HG02610 (cell line): ENCODE results near the gene VPS37B.
"Not testable (repeated sequence)": the region's sequence is repeated elsewhere in the genome, so short reads cannot be mapped to it uniquely, and the experiment has no call there.

ENCODE experiments used
- ATAC-seq: cut with Tn5 transposase; IDR thresholded peaks from one replicate; pipeline ENCODE4 v1.9.1; 2021; ENCODE audit warnings: mild to moderate bottlenecking, moderate library complexity; ENCODE audit not compliant: unreplicated experiment

Gene VPS37B

DNA sequence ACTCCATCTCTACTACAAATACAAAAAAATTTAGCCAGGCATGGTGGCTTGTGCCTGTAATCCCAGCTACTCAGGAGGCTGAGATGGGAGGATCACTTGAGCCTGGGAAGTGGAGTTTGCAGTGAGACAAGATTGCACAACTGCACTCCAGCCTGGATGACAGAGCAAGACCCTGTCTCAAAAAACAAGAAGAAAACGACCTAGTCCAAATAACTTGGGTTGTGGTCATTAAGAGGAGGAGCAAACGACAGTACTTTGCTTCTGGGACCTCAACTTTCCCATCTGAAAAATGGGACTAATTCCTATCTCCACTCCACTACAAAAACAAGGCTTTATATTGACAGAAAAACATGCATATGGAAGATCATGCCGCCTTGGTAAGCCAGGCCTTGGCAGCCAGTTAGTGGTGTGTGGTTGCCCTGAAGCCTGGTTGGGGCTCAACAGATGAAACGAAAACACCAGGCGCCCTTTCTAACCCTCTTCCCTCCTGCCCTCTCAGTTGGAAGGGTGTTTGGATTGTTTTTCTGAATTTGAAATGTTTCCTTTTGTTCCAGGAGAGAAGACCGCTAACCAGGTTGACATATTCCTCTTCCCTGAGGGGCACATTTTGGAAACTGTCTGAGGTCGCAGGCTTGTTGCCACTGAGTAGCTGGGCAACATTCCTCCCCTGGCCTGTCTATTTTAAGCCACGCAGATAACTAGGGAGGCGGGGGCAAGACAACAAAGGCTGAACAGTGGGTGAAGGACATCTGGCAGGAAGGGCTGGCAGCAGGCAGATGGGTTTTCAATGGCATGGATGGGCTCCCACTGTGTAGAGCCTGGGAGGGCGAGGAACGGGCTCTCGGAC is 13.7 kb upstream of the VPS37B start:
- ATAC-seq = no peak

DNA sequence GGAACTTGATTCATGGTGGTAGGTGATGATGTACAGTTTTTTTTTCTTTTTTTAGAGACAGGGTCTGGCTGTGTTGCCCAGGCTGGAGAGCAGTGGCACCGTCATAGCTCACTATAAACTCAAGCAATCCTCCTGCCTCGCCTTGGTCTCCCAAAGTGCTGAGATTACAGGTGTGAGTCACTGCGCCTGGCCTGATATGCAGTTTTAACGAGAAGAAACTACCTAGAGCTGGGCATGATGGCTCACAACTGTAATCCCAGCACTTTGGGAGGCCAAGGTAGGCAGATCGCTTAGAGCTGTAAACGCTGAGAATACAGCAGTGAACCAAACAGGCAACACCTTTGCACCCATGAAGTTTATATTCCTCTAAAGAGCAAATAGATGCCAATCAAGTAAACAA is 13.0 kb upstream of the VPS37B start:
- ATAC-seq = no peak

DNA sequence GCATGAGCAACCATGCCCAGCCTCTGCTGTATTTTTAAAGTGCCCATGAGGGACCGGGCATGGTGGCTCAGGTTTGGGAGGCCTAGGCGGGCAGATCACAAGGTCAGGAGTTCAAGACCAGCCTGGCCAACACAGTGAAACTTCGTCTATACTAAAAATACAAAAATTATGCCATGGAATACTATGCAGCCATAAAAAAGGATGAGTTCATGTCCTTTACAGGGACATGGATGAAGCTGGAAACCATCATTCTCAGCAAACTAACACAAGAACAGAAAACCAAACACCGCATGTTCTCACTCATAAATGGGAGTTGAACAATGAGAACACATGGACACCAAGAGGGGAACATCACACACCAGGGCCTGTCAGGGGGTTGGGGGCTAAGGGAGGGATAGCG is 9.3 kb upstream of the VPS37B start:
- not testable (repeated sequence) for ATAC-seq

DNA sequence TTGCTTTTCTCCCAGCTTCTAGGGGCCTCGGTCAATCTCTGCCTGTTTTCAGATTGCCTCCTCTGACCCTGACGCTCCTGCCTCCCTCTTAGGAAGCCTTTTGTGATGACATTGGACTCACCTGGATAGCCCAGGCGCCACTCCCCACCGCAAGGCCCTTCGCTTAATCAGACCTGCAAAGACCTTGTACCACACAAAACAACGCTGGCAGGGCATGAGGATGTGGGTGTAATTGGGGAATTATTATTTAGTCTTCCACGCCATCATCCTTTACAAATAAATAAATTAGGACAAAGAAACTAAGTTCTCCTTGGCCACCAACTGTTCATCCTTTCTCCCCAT is 7.7 kb upstream of the VPS37B start:
- no peak for ATAC-seq

DNA sequence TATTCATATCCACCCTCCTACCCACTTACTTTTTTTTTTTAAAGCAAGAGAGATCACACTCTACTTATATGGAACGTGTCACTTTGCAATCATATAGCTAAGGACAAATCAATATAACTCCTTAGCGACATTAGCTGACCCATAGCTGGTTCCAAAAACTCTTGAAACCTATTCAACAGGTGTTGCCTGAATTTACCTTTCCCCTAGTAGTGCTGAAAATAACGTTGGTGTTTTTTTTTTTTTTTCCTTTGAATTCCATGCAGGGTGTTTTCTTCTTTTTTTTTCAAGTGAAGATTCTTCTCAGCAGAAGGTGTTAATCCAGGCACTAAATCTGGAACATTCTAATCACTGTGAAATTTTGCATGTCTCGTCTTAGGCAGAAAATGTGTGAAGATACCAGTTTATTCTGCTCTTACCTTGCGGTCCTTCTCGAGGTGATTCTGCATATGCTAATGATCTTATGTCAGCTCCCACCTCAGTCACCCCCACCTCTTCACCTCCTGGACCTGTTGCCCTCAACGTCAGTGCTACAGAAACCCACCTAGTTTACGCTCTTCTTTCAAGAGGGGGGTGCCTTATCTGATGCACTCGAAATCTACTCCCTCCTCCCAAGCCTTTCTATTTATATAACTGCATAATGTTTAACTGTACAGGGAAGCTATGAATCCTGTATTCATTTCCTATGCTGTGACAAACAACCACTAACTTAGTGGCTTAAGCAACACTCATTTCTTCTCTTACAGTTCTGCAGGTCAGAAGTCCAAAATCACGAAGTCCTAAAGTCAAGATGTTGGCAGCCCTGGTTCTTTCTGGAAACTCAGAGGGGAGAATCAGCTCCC is 7.1 kb upstream of the VPS37B start:
- ATAC-seq = no peak

DNA sequence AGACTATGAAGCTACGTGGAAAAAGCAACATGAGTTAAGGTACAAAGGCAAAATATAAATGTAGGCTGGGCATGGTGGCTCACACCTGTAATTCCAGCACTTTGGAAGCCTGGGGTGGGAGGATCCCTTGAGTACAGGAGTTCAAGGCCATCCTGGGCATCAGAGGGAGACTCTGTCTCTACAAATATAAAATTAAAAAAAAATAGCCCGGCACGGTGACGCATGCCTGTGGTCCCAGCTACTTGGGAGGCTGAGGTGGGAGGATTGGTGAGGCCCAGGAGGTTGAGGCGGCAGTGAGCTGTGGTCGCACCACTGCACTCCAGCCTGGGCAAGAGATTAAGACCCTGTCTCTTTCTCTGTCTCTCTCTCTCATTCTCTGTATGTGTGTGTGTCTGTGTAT is 4.0 kb upstream of the VPS37B start:
- ATAC-seq = no peak

DNA sequence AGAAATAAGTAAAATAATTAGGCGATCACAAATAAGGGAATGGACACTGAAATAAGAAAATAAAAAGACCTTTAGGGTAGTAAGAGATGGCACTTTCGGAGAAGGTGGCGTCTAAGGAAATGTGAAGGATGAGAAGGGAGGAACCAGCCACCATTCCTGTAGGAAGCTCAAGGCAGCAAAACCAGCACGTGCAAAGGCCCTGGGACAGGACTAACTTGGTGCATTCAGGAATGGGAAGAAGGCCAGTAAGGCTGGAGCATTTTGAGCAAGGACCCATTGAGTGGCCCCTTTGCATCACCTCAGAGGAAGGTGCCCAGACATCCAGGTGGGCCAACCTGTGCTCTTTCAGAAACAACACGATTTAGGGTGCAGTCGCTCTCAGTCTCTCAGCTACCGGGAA is 738 bp upstream of the VPS37B start:
- ATAC-seq = no peak

DNA sequence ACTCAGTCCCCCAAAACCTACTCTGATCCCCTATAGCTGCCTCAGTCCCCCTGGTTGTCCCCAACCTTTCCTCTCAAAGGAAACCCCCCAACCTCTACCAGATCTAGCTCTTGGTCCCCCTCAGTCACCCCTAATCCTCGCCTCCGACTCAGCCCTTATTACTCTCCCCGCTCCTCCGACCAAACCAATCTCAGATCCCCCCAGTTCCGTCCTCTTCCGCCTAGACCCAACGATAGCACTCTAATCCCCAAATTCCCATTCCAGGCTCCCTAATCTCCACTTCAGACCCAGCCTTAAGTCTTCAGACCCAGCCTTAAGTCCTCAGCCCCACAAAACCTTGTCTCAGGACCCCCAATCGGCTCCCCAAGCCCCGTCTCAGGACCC is 612 bp downstream of the VPS37B start:
- ATAC-seq = no peak

DNA sequence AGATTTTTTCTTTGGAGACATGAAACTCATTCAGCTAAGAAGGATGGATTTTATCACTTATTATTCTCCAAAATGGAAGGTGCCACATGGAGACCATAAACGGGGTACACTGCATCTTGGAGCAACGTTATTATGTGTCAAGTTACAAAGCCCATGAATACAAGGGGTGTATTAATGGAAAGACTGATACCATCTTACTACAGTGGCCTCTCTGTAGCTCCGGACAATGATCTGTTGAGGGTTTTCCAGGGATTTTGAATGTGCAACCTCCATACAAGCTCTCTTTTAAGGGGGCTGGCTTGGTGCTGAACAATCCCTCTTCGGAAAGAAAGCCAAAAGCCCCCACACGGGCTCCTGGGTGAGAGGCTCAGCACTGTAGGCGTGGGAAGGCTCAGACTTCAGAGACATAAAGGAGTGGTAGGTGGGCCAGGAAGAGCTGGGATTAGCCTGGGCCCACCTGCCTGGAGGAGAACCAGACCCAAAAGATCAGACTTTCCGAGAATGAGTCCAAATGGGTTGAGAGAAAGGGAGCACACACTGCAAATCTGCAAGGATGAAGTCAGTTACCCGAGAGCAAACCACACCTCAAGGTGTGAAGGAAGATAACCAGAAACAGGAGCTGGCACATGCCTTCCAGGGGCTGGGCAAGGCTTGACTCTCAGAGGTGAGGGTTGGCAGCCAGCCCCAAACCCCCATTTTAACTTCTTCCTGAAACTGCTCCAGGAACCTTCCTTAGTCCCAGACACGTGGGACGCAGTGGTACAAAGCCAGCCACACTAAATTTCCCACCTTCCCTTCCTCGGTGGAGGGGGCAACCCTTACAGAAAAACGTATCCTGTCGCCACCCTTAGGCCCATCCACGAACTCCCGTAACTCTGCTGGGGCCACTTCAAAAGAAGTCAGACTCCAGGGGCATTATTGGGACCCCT is 1.5 kb downstream of the VPS37B start:
- ATAC-seq = no peak

DNA sequence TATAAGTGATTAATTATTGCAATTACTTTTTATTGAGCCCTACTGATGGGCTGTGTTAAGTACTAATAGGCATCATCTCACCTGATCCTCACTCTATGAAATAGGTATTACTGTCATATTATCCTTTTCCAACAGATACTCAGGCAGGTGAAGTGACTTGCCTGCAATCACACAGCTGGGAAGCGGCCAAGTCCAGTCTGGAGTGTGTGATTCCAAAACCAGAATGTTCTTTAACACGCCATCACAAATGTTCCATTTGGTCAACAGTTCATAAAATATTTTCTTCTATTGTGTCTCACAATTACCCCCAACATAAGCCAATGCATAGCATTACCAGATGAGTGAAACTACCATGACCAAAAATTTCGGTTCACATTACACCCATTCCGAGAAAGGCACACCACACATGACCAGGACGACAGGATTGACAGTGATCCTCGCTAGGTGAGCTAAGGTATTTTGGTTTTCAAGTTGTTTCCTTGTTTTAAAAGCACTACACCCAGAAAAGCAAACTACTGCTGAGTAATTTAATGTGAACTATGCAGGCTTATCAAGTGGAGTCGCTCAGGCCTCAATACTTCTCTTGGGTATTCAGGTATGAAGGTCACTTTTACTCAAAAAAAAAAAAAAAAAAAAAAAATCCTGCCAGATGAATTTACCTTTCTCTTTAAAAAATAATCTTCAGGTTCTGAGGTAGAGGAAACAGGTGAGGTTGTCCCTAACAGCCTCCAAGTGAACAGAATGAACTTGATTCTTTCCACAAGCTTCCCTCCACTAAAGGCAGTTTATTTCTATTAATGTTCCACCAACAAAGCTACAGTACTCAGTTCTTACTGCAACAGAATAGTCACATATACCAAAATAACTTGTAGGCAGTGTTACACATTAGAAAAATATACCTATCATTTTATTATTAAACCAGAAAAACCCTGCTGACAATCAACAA is 2.4 kb downstream of the VPS37B start:
- no peak for ATAC-seq

DNA sequence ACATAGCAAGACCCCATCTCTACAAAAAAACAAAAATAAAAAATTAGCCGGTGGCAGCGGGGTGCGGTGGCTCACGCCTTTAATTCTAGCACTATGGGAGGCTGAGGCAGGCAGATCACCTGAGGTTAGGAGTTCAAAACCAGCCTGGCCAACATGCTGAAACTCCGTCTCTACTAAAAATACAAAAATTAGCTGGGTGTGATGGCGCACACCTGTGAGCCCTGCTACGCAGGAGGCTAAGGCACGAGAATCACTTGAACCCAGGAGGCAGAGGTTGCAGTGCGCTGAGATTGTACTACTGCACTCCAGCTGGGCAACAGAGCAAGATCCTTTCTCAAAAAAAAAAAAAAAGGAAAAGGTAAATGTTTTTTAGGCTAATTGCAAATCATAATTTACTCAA is 3.2 kb downstream of the VPS37B start:
- ATAC-seq = not testable (repeated sequence)

DNA sequence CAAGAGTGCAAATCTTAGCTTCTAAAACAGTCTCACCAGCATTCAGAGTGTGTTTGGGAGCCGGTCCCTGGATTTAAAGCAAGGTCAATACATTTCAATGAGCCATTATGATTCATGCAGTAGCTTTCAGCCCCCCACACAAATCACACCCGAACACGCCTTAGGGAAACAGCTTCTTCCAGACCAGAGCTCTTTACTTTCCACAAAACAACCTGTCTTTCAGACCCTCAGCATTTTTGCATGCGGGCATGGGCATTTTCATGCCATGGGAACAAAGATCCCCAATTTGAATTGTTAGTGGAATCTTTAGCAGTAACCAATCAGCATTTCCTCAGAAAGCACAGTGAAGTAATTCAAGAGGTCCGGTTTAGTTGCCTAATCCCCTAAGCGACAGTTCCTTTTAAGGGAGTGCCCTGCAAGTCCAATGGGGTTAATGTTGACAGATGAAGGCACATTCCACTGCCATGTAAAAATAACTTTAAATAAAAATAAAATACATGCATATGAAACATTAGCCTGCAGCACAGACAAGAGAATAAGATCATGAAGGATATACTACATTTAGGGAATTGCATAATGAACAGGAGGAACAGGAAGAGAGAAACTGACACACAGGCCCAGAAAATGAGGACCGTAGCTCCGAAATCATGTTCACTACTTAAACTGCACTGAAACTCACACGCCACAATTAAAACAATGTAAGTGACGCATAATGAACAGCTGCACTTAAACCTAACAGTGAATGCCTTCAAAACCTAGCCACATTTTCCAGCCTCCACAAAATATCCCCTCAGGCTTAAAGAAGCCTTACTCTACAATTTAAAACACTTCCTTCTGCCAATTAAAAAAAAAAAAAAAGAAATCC is 4.0 kb downstream of the VPS37B start:
- no peak for ATAC-seq

DNA sequence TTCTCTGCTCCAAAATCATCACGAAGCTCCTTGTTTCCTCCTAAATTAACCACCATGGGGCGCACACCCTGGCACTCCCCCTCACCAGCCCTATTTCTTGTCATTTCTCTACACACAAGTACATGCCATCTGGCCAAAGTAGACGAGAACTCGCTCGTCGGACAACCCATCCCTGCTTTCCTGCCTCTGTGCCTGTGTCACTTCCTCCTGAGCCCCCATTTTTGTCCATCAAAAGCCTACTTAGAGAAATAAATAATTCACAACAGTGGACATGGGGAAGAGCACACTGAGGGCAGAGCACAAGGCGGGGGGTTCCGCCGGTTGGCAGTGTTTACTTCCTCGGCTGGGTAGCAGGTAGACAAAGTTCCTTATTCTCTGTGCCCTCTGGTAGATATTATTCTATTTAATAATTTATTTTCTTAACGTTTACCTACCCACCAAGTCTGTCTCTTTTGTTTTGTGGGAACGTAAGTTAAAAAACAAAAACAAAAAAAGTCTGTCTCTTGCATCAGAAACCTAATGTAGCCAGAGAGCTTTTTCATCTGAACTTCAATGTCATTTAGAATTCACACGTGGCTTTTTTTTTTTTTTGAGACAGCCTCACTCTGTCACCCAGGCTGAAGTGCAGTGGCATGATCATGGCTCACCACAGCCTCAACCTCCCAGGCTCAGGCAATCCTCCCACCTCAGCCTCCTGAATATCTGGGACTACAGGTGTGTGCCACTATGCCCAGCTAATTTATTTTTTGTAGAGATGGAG is 6.0 kb downstream of the VPS37B start:
- ATAC-seq = no peak

DNA sequence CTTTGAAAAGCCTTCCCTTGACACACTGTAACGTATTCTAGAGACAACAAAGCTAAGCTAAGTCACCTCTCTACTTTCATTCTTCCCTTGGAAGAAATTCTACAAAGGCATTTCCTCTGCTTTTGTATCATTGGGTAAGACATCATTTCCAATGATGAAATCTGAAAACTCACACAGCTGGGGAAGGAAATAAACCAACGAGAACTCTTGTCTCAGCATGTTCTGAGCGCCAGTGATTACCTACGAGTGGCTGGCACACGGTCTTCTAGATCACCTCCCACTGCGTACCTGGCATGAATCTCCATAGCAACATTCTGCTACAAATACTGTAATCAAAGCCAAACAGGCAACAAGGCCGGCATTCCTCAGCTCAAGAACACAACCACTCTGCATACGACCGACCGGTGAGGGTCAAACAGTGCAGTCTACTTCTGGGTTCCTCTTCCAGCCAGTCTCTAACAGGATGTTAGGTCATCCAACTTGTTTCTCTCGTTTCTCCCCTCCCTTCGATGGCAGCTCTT is 7.6 kb downstream of the VPS37B start:
- ATAC-seq = no peak

DNA sequence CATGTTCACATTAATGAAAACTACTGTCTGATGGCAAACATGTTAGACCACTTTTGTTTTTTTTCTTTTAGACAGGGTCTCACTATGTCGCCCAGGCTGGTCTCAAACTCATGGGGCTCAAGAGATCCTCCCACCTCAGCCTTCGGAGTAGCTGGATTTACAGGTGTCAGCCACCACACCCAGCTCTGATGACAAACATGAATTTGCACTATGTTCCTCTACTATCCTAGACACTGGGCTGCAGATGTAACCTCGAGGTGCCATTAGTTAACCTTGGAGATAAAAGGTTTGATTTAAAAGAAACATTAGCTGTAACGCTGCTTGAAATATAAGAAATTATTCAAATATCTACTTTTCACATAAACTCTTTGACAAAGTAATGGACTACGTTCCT is 8.1 kb downstream of the VPS37B start:
- peak; percentile 23 for ATAC-seq

DNA sequence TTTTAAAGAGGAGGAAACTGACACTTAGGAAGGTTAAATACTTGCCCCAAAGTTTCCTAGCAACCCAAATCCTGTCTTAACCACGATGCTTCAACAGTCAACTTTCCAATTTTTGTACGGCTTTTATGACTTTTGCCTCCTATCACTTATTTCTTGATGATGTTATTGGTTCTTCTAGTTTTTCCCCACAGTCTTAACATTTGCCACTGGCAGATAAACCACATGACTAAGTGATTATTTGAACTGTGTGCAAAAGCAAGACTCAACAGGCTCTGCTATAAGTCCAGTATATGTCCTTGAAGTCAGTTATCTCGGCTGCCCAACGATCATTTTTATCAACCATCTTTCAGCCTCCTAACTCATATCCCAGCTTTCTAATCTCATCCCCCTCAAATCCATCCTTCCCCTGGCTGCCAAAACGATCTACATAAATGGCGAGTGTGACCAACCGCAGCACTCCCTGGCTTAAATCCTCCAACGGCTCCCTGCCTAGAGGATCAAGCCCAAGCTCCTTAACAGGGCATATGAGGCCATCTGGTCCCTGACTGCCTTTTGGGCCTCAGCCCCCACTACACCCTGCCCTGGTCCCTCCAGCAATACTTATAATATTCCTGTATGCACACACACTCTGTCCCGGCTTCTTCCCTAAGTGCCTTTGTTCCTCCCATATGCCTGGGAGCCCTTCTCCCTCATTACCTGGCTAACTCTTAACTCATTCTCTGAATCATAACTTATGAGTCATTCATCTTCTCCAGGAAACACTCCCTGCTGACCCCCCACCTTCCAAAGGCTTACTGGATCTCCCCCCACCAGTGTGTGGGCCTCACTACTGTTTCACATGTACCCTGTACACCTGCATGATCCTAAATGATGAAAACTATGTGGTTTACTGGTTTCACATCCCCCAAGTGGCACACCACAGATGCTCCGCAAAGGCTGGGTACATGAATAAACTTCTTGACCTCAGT is 8.8 kb downstream of the VPS37B start:
- ATAC-seq = peak; percentile 63

DNA sequence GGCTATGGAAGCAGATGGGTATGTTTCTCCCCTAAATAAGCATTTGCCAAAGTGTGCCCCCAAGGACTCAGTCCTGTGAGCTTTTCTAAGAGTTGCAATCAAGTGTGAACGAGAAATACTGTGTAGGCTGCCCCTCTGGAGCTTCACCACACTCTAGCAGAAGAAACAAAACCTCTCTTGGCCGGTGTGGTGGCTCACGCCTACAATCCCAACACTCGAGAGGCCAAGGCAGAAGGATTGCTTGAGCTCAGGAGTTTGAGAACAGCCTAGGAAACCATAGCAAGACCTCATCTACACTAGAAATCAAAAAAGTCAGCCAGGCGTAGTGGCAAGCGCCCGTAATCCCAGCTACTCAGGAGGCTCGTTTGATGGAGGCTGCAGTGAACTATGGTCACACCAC is 9.8 kb downstream of the VPS37B start:
- no peak for ATAC-seq
